ENCODE measurements around the gene ANP32A. TPM values are rescaled to one million over a fixed set of nuclear protein-coding genes. Genes with fewer than 3 reads are reported as not detected.

ANP32A gene
- total RNA-seq, 5 donors from 2014 or later (not counting 1 experiment from before 2014, with no cell fraction given) = 93.2 to 123 (median 116) TPM

- Mint-ChIP-seq H3K4me3 (peak overlapping the region; percentile 90 to 98 (median 91)), H3K36me3 (no peaks in the 10 kb centered on the region), H3K4me1 (peaks cover 18 to 21% (median 19%) of the 10 kb centered on the region in 3 donors), H3K27ac (peak overlapping the region; percentile 37 to 55), H3K27me3 (peaks cover 0 to 1% of the 10 kb centered on the region in 2 donors), H3K9me3 (no peaks in the 10 kb centered on the region)
- ATAC-seq (replicated peaks in 1 of 4) = no peak
- DNase-seq = peak in 2 of 35 experiments; percentile 11 to 39
- 10% methylated on average over 4 of the region's 16 CpGs for WGBS (ENCODE audit: insufficient coverage)
- Histone ChIP-seq H3K4me1 (ENCODE audit: control insufficient read depth in 1 of 2, extremely low read depth in 1 of 2, insufficient read depth in 2 of 2, low read length in 2 of 2) (peaks cover 7 to 10% of the 10 kb centered on the region in 2 experiments), H3K27me3 (replicated peaks in 1 of 2; ENCODE audit: control insufficient read depth in 2 of 2, extremely low read depth in 1 of 2, insufficient read depth in 2 of 2, low read length in 1 of 2) (no peaks in the 10 kb centered on the region), H3K4me3 (ENCODE audit: control insufficient read depth in 1 of 2, extremely low read depth in 1 of 2, low read length in 1 of 2) (peak overlapping the region; percentile 95 to 98), H3K36me3 (ENCODE audit: control insufficient read depth in 2 of 2, extremely low read depth in 1 of 2, insufficient read depth in 1 of 2, low read length in 1 of 2) (no peaks in the 10 kb centered on the region), H3K9me3 (no peaks in the 10 kb centered on the region), H3K27ac (ENCODE audit: low read length) (no peak overlapping the region)
- POLR2A ChIA-PET = no interaction called here
- CTCF ChIA-PET = no interaction called here
Observed at GRCh38 chr15:68821841-68822381, 1.2 kb upstream of the ANP32A start.

DNA sequence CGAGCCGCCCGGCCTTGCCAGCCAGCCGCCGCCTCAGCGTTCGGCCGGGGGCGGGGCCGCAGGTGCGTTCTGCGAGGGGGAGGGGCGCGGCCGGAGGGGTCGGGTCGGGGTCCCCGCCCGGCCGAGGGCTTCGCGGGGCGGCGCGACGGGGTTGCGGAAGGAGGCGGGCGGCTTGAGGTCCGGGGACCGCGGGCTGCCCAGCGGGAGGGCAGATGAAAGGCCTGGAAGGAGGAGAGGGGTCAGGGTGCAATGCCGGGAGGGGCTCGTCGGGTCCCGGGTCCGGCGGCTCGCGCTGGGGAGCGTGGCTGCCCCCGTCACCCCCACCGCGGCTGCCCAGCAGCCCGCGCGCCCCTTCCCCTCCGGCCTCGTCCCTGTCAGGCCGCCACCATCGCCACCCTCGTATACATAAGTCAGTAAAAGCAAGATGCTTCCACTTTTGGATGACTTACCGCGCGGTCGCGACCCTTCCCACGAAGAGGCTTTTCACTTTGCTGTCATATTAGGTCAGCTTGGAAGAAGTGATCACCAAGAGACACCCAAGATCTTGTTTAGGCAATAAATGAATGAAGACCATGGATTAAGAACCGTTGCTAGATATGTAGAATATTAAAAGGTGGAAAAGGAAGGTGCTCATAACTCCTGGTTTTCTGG, 620 bp upstream of the ANP32A start:
- Histone ChIP-seq H3K36me3 (ENCODE audit: control insufficient read depth in 2 of 2, extremely low read depth in 1 of 2, insufficient read depth in 1 of 2, low read length in 1 of 2) (no peaks in the 10 kb centered on the region), H3K9me3 (no peaks in the 10 kb centered on the region), H3K27me3 (replicated peaks in 1 of 2; ENCODE audit: control insufficient read depth in 2 of 2, extremely low read depth in 1 of 2, insufficient read depth in 2 of 2, low read length in 1 of 2) (no peaks in the 10 kb centered on the region), H3K27ac (ENCODE audit: low read length) (peak overlapping the region; percentile 87), H3K4me1 (ENCODE audit: control insufficient read depth in 1 of 2, extremely low read depth in 1 of 2, insufficient read depth in 2 of 2, low read length in 2 of 2) (peaks cover 13 to 16% of the 10 kb centered on the region in 2 experiments), H3K4me3 (ENCODE audit: control insufficient read depth in 1 of 2, extremely low read depth in 1 of 2, low read length in 1 of 2) (peak overlapping the region; percentile 95 to 98)
- ATAC-seq (replicated peaks in 1 of 4) (no peak), DNase-seq (no peak)
- ChIA-PET CTCF (interaction anchor here in 1 of 2 donors (0.7 to 1.0 kb wide), 2 partner anchors 27 to 32 kb away, joined by 3 read pairs; no protein-coding TSS in a partner anchor), POLR2A (no interaction called here)
- WGBS (ENCODE audit: insufficient coverage) = 1% methylated on average over 41 of the region's 60 CpGs
- Mint-ChIP-seq H3K4me3 (peak overlapping the region; percentile 90 to 98 (median 91)), H3K27ac (peak overlapping the region; percentile 37 to 55), H3K9me3 (no peaks in the 10 kb centered on the region), H3K27me3 (peaks cover 0 to 1% of the 10 kb centered on the region in 2 donors), H3K36me3 (no peaks in the 10 kb centered on the region), H3K4me1 (peaks cover 24 to 27% (median 25%) of the 10 kb centered on the region in 3 donors)

DNA sequence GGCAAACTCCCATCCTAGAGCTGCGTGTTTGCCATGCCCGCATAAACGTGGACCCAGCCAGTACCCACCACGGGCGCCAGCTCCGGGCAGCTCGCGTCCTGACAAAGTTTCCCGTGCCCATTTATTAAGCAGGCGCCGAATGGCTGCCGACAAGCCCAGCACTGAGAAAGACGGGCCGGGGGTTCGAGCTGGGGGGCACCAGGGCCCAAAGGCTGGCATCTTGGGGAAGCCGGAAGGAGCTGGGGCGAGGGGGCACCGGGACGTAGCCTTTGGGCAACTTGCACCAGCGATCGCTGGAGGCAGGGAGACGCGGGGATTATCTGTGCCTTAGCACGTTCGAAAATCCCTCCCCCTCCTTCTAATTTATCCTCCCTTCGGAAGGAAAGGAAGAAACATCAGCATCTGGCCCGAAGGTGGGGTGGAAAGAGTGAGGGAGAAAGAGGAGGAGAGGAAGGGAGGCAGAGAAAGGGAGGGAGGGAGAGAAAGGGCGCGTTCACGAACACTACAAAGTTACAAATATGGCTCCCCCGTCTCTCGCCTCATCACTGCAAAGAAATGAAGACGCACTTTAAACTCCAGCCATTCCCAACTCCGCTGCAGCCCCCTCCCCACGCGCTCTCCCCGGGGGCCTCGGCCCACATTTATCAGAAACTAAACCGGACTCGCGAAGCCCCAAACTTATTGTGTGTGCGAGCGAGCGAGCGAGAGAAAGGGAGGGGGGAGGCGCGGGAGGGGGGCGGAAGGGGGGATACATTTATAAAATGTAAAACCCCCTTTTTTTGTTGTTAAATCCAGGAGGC, 1.0 kb downstream of the ANP32A start:
- H3K27me3 Mint-ChIP-seq = peaks cover 0 to 1% of the 10 kb centered on the region in 2 donors
- no peaks in the 10 kb centered on the region for H3K9me3 Mint-ChIP-seq
- WGBS (ENCODE audit: insufficient coverage) = 0% methylated on average over 15 of the region's 48 CpGs
- H3K4me1 ChIP-seq (ENCODE audit: control insufficient read depth in 1 of 2, extremely low read depth in 1 of 2, insufficient read depth in 2 of 2, low read length in 2 of 2) = peaks cover 21 to 27% of the 10 kb centered on the region in 2 experiments
- no peaks in the 10 kb centered on the region for H3K27me3 ChIP-seq (replicated peaks in 1 of 2; ENCODE audit: control insufficient read depth in 2 of 2, extremely low read depth in 1 of 2, insufficient read depth in 2 of 2, low read length in 1 of 2)
- H3K4me1 Mint-ChIP-seq = peaks cover 40 to 42% (median 41%) of the 10 kb centered on the region in 3 donors
- ChIA-PET POLR2A (interaction anchor here (0.6 to 0.9 kb wide), 2 partner anchors 24 to 523 kb away, joined by 3 to 6 read pairs; no protein-coding TSS in a partner anchor), CTCF (interaction anchor here (0.6 to 1.4 kb wide), 3 partner anchors 9 to 36 kb away, joined by 3 to 6 read pairs (median 4); no protein-coding TSS in a partner anchor)
- no peaks in the 10 kb centered on the region for H3K9me3 ChIP-seq
- H3K4me3 Mint-ChIP-seq = peak overlapping the region; percentile 90 to 98 (median 91)
- peak overlapping the region; percentile 91 to 92 for H3K27ac Mint-ChIP-seq
- no peaks in the 10 kb centered on the region for H3K36me3 Mint-ChIP-seq
- H3K4me3 ChIP-seq (ENCODE audit: control insufficient read depth in 1 of 2, extremely low read depth in 1 of 2, low read length in 1 of 2) = peak overlapping the region; percentile 95 to 98
- DNase-seq = peak in 18 of 35 experiments; percentile 15 to 65 (median 41)
- H3K27ac ChIP-seq (ENCODE audit: low read length) = peak overlapping the region; percentile 87
- H3K36me3 ChIP-seq (ENCODE audit: control insufficient read depth in 2 of 2, extremely low read depth in 1 of 2, insufficient read depth in 1 of 2, low read length in 1 of 2) = no peaks in the 10 kb centered on the region
- ATAC-seq (replicated peaks in 1 of 4) = peak in 3 of 4 experiments; percentile 0 to 17 (median 7)

GRCh38 chr15:68818769-68819494, 1.8 kb downstream of the ANP32A start:
- Histone ChIP-seq H3K4me3 (ENCODE audit: control insufficient read depth in 1 of 2, extremely low read depth in 1 of 2, low read length in 1 of 2) (peak overlapping the region; percentile 95 to 98), H3K27me3 (replicated peaks in 1 of 2; ENCODE audit: control insufficient read depth in 2 of 2, extremely low read depth in 1 of 2, insufficient read depth in 2 of 2, low read length in 1 of 2) (no peaks in the 10 kb centered on the region), H3K9me3 (no peaks in the 10 kb centered on the region), H3K4me1 (ENCODE audit: control insufficient read depth in 1 of 2, extremely low read depth in 1 of 2, insufficient read depth in 2 of 2, low read length in 2 of 2) (peaks cover 25 to 34% of the 10 kb centered on the region in 2 experiments), H3K27ac (ENCODE audit: low read length) (peak overlapping the region; percentile 87), H3K36me3 (ENCODE audit: control insufficient read depth in 2 of 2, extremely low read depth in 1 of 2, insufficient read depth in 1 of 2, low read length in 1 of 2) (no peaks in the 10 kb centered on the region)
- Mint-ChIP-seq H3K4me1 (peaks cover 44 to 47% (median 45%) of the 10 kb centered on the region in 3 donors), H3K9me3 (no peaks in the 10 kb centered on the region), H3K27me3 (peaks cover 0 to 1% of the 10 kb centered on the region in 2 donors), H3K4me3 (peak overlapping the region; percentile 90 to 98 (median 91)), H3K27ac (peak overlapping the region; percentile 91 to 92), H3K36me3 (no peaks in the 10 kb centered on the region)
- DNase-seq (peak in 7 of 35 experiments; percentile 14 to 44 (median 29)), ATAC-seq (replicated peaks in 1 of 4) (no peak)
- ChIA-PET POLR2A (interaction anchor here (0.6 to 0.9 kb wide), 2 partner anchors 23 to 522 kb away, joined by 3 to 6 read pairs; no protein-coding TSS in a partner anchor), CTCF (interaction anchor here in 1 of 2 donors (0.9 to 1.4 kb wide), 2 partner anchors 10 to 35 kb away, joined by 3 to 4 read pairs; no protein-coding TSS in a partner anchor)
- WGBS (ENCODE audit: insufficient coverage) = under 1% methylated on average over 48 of the region's 68 CpGs

DNA sequence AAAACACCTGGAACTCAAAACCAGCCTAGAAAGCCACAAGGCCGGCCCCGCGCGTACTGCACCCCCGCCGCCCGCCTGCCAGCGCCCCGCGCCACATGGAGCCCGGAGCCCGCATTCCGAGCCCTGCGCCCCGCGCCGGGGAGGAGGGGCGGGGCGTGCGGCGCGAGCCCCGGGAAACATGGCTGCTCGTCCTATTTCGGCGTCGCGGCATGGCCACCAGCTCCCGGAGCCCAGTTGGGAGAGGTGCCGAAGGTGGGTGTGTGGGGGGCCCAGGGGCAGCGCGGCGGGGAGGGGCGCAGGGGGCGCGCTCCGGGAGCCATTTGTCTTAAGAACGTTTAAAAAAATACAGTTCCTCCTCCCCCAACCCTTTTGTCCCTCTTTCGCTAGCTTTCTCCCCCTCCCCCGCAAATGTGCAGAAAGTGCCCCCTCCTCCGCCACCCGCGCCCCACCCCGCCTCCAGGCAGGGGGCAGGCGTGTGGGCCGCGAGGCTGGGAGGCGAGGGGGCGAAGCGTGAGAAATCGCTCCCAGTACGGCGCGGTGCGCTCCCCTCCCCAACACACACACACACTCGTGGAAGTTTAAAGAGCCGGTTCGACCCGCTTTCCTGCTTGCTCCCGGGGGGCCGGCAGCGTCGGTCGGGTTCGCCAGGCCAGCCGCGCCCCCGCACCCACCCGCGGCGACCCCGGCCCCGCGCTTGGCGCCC, 2.5 kb downstream of the ANP32A start:
- Mint-ChIP-seq H3K9me3 (no peaks in the 10 kb centered on the region), H3K27me3 (peaks cover 0 to 1% of the 10 kb centered on the region in 2 donors), H3K27ac (peak overlapping the region in 1 of 2 donors; percentile 39), H3K4me3 (peak overlapping the region; percentile 90 to 98 (median 91)), H3K4me1 (peaks cover 49 to 53% (median 50%) of the 10 kb centered on the region in 3 donors), H3K36me3 (no peaks in the 10 kb centered on the region)
- ATAC-seq (replicated peaks in 1 of 4) (peak; percentile 28 to 42 (median 34)), DNase-seq (peak in 33 of 35 experiments; percentile 32 to 83 (median 56))
- no peaks in the 10 kb centered on the region for H3K9me3 ChIP-seq
- no peaks in the 10 kb centered on the region for H3K36me3 ChIP-seq (ENCODE audit: control insufficient read depth in 2 of 2, extremely low read depth in 1 of 2, insufficient read depth in 1 of 2, low read length in 1 of 2)
- POLR2A ChIA-PET = interaction anchor here in 1 of 2 donors (0.7 kb wide), 2 partner anchors 62 to 1298 kb away, joined by 4 to 9 read pairs; no protein-coding TSS in a partner anchor
- peak overlapping the region; percentile 95 to 98 for H3K4me3 ChIP-seq (ENCODE audit: control insufficient read depth in 1 of 2, extremely low read depth in 1 of 2, low read length in 1 of 2)
- WGBS (ENCODE audit: insufficient coverage) = under 1% methylated on average over 54 of the region's 75 CpGs
- H3K27me3 ChIP-seq (replicated peaks in 1 of 2; ENCODE audit: control insufficient read depth in 2 of 2, extremely low read depth in 1 of 2, insufficient read depth in 2 of 2, low read length in 1 of 2) = no peaks in the 10 kb centered on the region
- CTCF ChIA-PET = interaction anchor here in 1 of 2 donors (1.4 kb wide), 1 partner anchor 10 kb away, joined by 3 read pairs; no protein-coding TSS in a partner anchor
- H3K27ac ChIP-seq (ENCODE audit: low read length) = peak overlapping the region; percentile 87
- peaks cover 25 to 39% of the 10 kb centered on the region in 2 experiments for H3K4me1 ChIP-seq (ENCODE audit: control insufficient read depth in 1 of 2, extremely low read depth in 1 of 2, insufficient read depth in 2 of 2, low read length in 2 of 2)

Data from T-cell (primary cell).